Type B pancreatic cell (in vitro differentiated cells): Measurements from ENCODE around the gene MYO1E. TPM values are rescaled to one million over a fixed set of nuclear protein-coding genes. Genes with fewer than 3 reads are reported as not detected.

Experiments
- DNase-seq: peaks from one replicate; pipeline ENCODE4 v3.0.0; 2021; ENCODE audit warnings: mixed read lengths; ENCODE audit not compliant: unreplicated experiment; ENCODE audit errors: extremely low spot score
- H3K27ac Mint-ChIP-seq: 2 replicates; pipeline ENCODE4 v1.8.0; 2021; ENCODE audit warnings: mild to moderate bottlenecking, mixed read lengths
- H3K27me3 Mint-ChIP-seq: 2 replicates; pipeline ENCODE4 v1.8.0; 2021; ENCODE audit warnings: mixed read lengths
- H3K36me3 Mint-ChIP-seq: 2 replicates; pipeline ENCODE4 v1.8.0; 2021; ENCODE audit warnings: mixed read lengths
- H3K4me1 Mint-ChIP-seq: one replicate; pipeline ENCODE4 v1.8.0; 2021; ENCODE audit warnings: mixed read lengths; ENCODE audit not compliant: unreplicated experiment
- H3K4me3 Mint-ChIP-seq: 2 replicates; pipeline ENCODE4 v1.8.0; 2021; ENCODE audit warnings: mild to moderate bottlenecking, mixed read lengths
- H3K9me3 Mint-ChIP-seq: 2 replicates; pipeline ENCODE4 v1.8.0; 2021; ENCODE audit warnings: mixed read lengths
- total RNA-seq: library from RNA; stranded (reverse); gene quantifications from 2 replicates; pipeline ENCODE4 v1.2.1, GENCODE V29; 2021; ENCODE audit warnings: low replicate concordance
- TF ChIP-seq, protein P1 (sequence below): fragments of 200-600 bp; sonication (generic); conservative IDR thresholded peaks from 2 replicates; pipeline ENCODE4 v1.5.0; 2021; ENCODE audit warnings: antibody characterized with exemption, mild to moderate bottlenecking

Gene MYO1E
- total RNA-seq, 1 donor from 2014 or later: 55.6 TPM

GRCh38 chr15:59329570-59330350 lies 42.9 kb downstream of the MYO1E start:
- H3K36me3 Mint-ChIP-seq: no peaks in the 10 kb centered on the region
- H3K9me3 Mint-ChIP-seq: no peaks in the 10 kb centered on the region
- H3K4me3 Mint-ChIP-seq: no peak overlapping the region
- peaks cover 3% of the 10 kb centered on the region for H3K4me1 Mint-ChIP-seq
- DNase-seq: no peak
- TF ChIP-seq, protein P1, sequence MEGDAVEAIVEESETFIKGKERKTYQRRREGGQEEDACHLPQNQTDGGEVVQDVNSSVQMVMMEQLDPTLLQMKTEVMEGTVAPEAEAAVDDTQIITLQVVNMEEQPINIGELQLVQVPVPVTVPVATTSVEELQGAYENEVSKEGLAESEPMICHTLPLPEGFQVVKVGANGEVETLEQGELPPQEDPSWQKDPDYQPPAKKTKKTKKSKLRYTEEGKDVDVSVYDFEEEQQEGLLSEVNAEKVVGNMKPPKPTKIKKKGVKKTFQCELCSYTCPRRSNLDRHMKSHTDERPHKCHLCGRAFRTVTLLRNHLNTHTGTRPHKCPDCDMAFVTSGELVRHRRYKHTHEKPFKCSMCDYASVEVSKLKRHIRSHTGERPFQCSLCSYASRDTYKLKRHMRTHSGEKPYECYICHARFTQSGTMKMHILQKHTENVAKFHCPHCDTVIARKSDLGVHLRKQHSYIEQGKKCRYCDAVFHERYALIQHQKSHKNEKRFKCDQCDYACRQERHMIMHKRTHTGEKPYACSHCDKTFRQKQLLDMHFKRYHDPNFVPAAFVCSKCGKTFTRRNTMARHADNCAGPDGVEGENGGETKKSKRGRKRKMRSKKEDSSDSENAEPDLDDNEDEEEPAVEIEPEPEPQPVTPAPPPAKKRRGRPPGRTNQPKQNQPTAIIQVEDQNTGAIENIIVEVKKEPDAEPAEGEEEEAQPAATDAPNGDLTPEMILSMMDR: no peak
- no peaks in the 10 kb centered on the region for H3K27me3 Mint-ChIP-seq
- no peak overlapping the region for H3K27ac Mint-ChIP-seq

DNA sequence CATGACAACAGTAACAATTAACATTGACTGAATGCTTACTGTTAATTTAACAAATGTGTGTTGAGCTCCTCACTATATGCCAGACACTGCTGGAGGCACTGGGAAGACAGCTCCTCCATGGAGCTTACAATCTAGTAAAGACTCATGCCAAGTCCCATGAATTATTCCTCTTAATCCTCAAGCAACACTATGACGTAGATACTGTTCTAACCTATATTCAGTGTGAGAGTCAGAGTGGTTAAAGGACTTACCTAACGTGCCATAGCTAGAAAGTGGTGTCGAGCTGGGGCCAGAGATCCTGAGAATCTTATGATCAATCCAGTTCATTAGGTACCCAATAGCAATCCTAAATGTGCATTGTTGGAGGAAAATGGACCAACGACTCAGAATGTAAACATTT lies 43.6 kb downstream of the MYO1E start:
- H3K36me3 Mint-ChIP-seq: no peaks in the 10 kb centered on the region
- DNase-seq: no peak
- H3K9me3 Mint-ChIP-seq: no peaks in the 10 kb centered on the region
- no peak overlapping the region for H3K4me3 Mint-ChIP-seq
- H3K4me1 Mint-ChIP-seq: peaks cover 3% of the 10 kb centered on the region
- no peaks in the 10 kb centered on the region for H3K27me3 Mint-ChIP-seq
- no peak overlapping the region for H3K27ac Mint-ChIP-seq
- TF ChIP-seq, protein P1: no peak

DNA sequence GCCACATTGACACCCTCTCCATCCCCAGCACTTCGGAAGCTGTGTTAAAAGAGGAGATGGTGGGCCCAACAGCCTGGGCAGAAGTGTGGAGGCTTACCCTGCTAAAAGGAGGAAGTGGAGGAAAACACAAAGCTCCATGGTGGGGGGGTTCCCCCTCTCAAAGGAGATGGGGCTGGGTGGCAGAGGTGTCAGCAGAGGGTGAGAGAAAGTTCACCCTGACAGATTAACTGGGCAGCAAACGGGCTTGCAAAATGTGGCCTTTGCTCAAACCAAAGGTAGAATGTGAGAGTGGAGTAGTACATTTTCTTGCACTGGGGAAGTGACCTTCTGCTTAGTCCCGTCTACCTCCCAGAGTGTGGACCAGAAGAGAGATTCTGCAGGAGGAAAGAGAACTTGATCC lies 44.7 kb downstream of the MYO1E start:
- Mint-ChIP-seq H3K9me3 (no peaks in the 10 kb centered on the region), H3K36me3 (no peaks in the 10 kb centered on the region), H3K4me3 (no peak overlapping the region), H3K27ac (no peak overlapping the region), H3K27me3 (no peaks in the 10 kb centered on the region), H3K4me1 (peaks cover 3% of the 10 kb centered on the region)
- no peak for DNase-seq
- TF ChIP-seq, protein P1: no peak

GRCh38 chr15:59326856-59327255 lies 45.8 kb downstream of the MYO1E start:
- H3K4me1 Mint-ChIP-seq: peaks cover 3% of the 10 kb centered on the region
- H3K36me3 Mint-ChIP-seq: no peaks in the 10 kb centered on the region
- no peaks in the 10 kb centered on the region for H3K27me3 Mint-ChIP-seq
- no peak overlapping the region for H3K27ac Mint-ChIP-seq
- H3K9me3 Mint-ChIP-seq: no peaks in the 10 kb centered on the region
- no peak overlapping the region for H3K4me3 Mint-ChIP-seq
- TF ChIP-seq, protein P1: no peak
- no peak for DNase-seq

DNA sequence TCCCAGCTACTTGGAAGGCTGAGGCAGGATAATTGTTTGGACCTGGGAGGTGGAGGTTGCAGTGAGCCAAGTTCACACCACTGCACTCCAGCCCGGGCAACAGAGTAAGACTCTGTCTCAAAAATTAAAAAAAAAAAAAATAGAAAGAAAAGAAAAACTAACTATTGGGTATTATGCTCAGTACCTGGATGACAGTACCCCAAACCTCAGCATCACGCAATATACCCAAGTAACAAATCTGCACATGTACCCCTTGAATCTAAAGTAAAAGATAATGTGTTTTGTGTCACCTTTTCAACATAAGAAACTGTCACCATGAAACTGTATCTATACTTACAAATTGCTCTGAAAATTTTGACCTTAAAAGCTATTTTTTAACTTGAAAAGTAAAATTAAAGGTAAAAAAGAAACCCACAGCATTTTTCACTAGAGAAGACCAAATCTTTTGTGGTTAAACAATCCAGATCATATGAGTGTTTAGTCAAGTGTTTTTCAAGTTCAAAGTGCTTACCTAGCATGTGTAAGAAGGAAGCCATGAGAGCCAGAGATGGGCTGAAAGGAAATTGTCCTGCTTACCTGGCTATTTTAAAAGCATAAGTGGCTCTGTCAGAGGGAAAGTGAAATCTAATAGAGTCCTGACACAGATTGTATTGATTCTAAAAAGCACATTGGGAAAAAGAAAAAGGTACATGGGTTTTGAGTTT lies 50.5 kb downstream of the MYO1E start:
- H3K27ac Mint-ChIP-seq: no peak overlapping the region
- DNase-seq: no peak
- H3K9me3 Mint-ChIP-seq: peaks cover 16% of the 10 kb centered on the region
- TF ChIP-seq, protein P1: no peak
- peaks cover 4% of the 10 kb centered on the region for H3K36me3 Mint-ChIP-seq
- H3K4me3 Mint-ChIP-seq: no peak overlapping the region
- H3K27me3 Mint-ChIP-seq: no peaks in the 10 kb centered on the region
- no peaks in the 10 kb centered on the region for H3K4me1 Mint-ChIP-seq
